ENCODE data around the gene EEF1E1.

- TF ChIP-seq CTCF (IDR thresholded peaks at IDR 0.05; ENCODE audit: control extremely low read depth in 1 of 3, insufficient read depth in 1 of 3, low read depth in 1 of 3, low read length in 3 of 3) (no peak), SIN3A (conservative IDR thresholded peaks at IDR 0.05 in 1 of 2, IDR thresholded peaks at IDR 0.05 in 1 of 2; ENCODE audit: low read depth in 1 of 2, low read length in 2 of 2) (no peak), BACH1 (IDR thresholded peaks at IDR 0.05; ENCODE audit: low read length) (no peak), ZNF274 (IDR thresholded peaks at IDR 0.05; ENCODE audit: borderline replicate concordance, extremely low read depth, low read length) (no peak)
Measured at GRCh38 chr6:8139451-8139850, 37.1 kb upstream of the EEF1E1 start.
